ENCODE results near the gene EIF6.

The EIF6 gene

GRCh38 chr20:35297155-35297554 lies 12.6 kb upstream of the EIF6 start:
- no peak for DNase-seq (ENCODE audit: low read depth, low spot score)
- no peak overlapping the region for H3K4me3 ChIP-seq (ENCODE audit: low read length)

DNA sequence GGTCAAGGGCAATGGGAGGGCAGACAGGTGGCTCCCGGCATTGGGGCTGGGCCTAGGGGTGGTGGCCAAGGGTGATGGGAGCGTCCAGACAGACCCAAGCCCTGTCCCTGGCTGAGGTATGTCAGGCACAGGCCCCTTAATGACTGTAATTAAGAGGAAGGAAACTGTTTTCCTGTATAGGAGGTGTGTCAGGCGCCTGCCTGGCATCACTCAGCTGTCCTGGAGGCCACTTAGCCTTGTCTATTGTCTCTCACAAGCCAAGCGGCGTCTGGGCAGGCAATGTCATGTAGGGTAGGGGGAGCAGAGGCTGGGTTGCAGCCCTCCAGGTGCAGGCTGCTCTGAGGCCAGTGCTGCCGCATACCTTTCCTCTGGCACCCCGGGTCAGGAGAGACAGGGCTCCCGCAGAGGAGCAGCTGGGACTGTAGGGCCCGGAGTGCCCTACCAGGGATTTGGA lies 11.6 kb upstream of the EIF6 start:
- DNase-seq (ENCODE audit: low read depth, low spot score): no peak
- H3K4me3 ChIP-seq (ENCODE audit: low read length): no peak overlapping the region

DNA sequence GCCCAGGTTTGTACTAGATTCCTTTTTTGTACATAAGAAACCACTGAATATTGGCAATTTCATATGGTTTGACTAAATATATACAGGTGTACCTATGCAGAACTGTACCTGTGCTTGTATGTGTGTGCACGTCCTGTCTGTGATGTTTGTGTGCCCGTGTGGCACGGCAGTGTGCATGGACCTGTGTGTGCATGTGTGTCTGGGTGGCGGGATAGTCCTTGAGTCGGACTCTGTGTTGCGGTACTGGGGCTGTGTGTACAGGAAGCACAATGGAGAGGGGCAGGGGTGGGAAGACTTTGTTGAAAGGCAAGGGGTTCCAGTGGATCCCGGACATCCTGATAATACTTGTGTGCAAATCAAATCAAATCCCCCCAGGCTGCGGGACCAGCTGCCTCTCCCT lies 11.1 kb upstream of the EIF6 start:
- DNase-seq (ENCODE audit: low read depth, low spot score): no peak
- no peak overlapping the region for H3K4me3 ChIP-seq (ENCODE audit: low read length)

GRCh38 chr20:35295058-35295457 lies 10.5 kb upstream of the EIF6 start:
- H3K4me3 ChIP-seq (ENCODE audit: low read length): no peak overlapping the region
- DNase-seq (ENCODE audit: low read depth, low spot score): no peak

DNA sequence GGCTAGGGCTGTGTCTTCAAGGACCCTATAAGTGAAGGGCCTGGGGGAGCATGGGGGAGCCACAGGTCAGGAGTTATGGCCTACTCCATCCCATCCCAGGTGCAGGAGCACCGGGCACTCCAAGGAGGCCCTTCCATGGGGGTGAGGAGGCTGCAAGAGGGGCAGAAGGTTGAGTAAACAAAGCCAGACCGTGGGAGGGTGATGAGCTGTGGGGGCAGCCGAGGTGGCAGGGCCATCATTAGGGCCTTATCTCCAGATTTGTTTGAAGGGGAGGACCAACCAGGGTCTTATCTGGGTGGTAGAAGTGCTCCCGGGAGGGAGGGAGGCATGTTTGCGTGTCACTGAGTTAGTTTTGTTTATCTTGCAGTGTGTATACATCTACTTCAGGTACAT lies 9.7 kb upstream of the EIF6 start:
- H3K4me3 ChIP-seq (ENCODE audit: low read length): no peak overlapping the region
- DNase-seq (ENCODE audit: low read depth, low spot score): no peak

GRCh38 chr20:35293303-35294292 lies 9.0 kb upstream of the EIF6 start:
- DNase-seq (ENCODE audit: low read depth, low spot score): no peak
- H3K4me3 ChIP-seq (ENCODE audit: low read length): no peak overlapping the region

- DNase-seq (ENCODE audit: low read depth, low spot score): no peak
- H3K4me3 ChIP-seq (ENCODE audit: low read length): no peak overlapping the region
Measured at GRCh38 chr20:35292504-35293285, 8.1 kb upstream of the EIF6 start.

- no peak for DNase-seq (ENCODE audit: low read depth, low spot score)
- H3K4me3 ChIP-seq (ENCODE audit: low read length): no peak within 1 kb of the TSS
Measured at GRCh38 chr20:35291654-35292503, 7.3 kb upstream of the EIF6 start, which contains the start of gene FAM83C. Gene FAM83C, minus strand, starts transcription at chr20:35292425. Its CDS starts 121 bp downstream, at chr20:35292304.

- no peak overlapping the region for H3K4me3 ChIP-seq (ENCODE audit: low read length)
Measured at GRCh38 chr20:35290887-35291417, 6.4 kb upstream of the EIF6 start.

GRCh38 chr20:35290186-35290886 lies 5.8 kb upstream of the EIF6 start:
- DNase-seq (ENCODE audit: low read depth, low spot score): no peak
- H3K4me3 ChIP-seq (ENCODE audit: low read length): no peak overlapping the region

More at GRCh38 chr20:35290887-35291417, 6.4 kb upstream of the EIF6 start:
- no peak for DNase-seq (ENCODE audit: low read depth, low spot score)

- DNase-seq (ENCODE audit: low read depth, low spot score): no peak
- no peak overlapping the region for H3K4me3 ChIP-seq (ENCODE audit: low read length)
Measured at GRCh38 chr20:35288325-35289060, 3.9 kb upstream of the EIF6 start.

- no peak for DNase-seq (ENCODE audit: low read depth, low spot score)
- no peak overlapping the region for H3K4me3 ChIP-seq (ENCODE audit: low read length)
Measured at GRCh38 chr20:35287509-35288324, 3.1 kb upstream of the EIF6 start.

- DNase-seq (ENCODE audit: low read depth, low spot score): no peak
- no peak overlapping the region for H3K4me3 ChIP-seq (ENCODE audit: low read length)
Measured at GRCh38 chr20:35286899-35287508, 2.4 kb upstream of the EIF6 start.

- H3K4me3 ChIP-seq (ENCODE audit: low read length): no peak overlapping the region
- no peak for DNase-seq (ENCODE audit: low read depth, low spot score)
Measured at GRCh38 chr20:35286077-35286898, 1.7 kb upstream of the EIF6 start.

DNA sequence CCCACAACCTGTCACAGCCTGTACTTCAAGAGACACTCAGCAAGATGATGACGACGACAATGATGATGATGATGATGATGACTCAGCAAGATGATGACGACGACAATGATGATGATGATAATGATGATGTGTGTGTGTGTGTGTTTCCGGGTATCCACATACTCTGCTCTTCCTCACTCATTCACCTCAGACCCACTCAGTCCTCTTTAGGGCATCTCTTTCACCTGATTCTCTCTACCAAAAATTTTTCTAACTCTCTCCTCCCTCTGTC lies 1.2 kb upstream of the EIF6 start:
- no peak for DNase-seq (ENCODE audit: low read depth, low spot score)
- no peak overlapping the region for H3K4me3 ChIP-seq (ENCODE audit: low read length)
